GM18511 (cell line): ENCODE results near the gene SLC16A10.
A peak's percentile ranks its signal among the peaks of the same experiment; 100 is the strongest.
"Not testable (repeated sequence)": the region's sequence is repeated elsewhere in the genome, so short reads cannot be mapped to it uniquely, and the experiment has no call there.

Experiments used
- ATAC-seq: cut with Tn5 transposase; IDR thresholded peaks from one replicate; pipeline ENCODE4 v1.9.1; 2021; ENCODE audit warnings: mild to moderate bottlenecking, moderate library complexity; ENCODE audit not compliant: unreplicated experiment

SLC16A10 gene

DNA sequence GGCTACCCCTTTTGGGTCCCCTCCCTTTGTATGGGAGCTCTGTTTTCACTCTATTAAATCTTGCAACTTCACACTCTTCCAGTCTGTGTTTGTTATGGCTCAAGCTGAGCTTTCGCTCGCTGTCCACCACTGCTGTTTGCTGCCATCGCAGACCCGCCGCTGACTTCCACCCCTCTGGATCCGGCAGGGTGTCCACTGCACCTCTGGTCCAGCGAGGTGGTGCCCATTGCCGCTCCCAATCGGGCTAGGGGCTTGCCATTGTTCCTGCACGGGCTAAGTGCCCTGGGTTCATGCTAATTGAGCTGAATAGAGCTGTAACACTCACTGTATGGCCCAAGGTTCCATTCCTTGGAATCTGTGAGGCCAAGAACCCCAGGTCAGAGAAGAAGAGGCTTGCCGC is 43.7 kb downstream of the SLC16A10 start:
- not testable (repeated sequence) for ATAC-seq

DNA sequence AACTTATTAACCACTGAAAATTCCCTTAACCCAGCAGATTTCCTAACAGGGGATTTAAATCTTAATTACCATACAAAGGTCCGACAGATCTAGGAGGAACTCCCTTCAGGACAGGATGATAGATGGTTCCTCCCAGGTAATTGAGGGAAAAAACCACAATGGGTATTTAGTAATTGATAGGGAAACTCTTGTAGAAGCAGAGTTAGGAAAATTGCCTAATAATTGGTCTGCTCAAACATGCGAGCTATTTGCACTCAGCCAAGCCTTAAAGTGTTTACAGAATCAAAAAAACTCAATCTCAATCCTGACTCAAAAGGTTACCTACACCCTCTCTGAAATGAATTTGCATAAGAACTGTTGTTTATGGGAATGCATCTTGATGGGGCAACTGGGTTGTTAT is 45.4 kb downstream of the SLC16A10 start:
- ATAC-seq, result not testable (repeated sequence)

DNA sequence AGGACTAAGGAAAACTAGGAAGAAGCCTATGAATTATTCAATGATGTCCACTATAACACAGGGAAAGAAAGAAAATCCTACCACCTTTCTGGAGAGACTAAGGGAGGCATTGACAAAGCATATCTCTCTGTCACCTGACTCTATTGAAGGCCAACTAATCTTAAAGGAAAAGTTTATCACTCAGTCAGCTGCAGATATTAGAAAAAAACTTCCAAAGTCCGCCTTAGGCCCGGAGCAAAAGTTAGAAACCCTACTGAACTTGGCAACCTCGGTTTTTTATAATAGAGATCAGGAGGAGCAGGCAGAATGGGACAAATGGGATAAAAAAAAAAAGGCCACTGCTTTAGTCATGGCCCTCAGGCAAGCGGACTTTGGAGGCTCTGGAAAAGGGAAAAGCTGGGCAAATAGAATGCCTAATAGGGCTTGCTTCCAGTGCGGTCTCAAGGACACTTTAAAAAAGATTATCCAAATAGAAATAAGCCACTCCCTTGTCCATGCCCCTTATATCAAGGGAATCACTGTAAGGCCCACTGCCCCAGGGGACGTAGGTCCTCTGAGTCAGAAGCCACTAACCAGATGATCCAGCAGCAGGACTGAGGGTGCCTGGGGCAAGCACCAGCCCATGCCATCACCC is 47.0 kb downstream of the SLC16A10 start:
- not testable (repeated sequence) for ATAC-seq

DNA sequence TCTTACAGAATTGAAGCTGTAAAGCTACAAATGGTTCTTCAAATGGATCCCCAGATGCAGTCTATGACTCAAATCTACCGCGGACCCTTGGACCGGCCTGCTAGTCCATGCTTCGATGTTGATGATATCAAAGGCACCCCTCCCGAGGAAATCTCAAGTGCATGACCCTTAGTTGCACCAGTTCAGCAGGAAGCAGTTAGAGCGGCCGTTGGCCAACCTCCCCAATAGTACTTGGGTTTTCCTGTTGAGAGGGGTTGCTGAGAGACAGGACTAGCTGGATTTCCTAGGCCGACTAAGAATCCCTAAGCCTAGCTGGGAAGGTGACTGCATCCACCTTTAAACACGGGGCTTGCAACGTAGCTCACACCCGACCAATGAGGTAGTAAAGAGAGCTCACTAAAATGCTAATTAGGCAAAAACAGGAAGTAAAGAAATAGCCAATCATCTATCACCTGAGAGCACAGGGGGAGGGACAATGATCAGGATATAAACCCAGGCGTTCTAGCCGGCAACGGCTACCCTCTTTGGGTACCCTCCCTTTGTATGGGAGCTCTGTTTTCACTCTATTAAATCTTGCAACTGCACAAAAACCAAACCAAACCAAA is 50.3 kb downstream of the SLC16A10 start:
- not testable (repeated sequence) for ATAC-seq

DNA sequence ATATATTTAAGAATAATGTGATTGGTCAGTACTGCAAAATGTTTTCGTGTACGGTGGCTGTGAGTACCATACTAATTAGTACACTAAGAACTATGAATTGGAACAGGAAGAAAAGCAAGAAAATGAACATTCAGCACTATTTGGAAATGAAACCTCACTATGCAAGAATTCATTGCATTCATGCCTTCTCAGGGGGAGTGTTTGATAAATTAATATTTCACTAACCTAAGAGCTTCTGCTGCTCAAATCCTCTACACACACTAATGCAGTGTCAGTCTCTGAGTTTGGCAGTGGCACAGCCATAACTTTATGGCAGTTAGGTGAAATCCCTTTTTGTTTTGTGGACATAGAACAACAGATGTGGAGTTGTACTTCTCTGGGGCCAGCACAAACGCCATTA is 60.1 kb downstream of the SLC16A10 start:
- no peak for ATAC-seq

DNA sequence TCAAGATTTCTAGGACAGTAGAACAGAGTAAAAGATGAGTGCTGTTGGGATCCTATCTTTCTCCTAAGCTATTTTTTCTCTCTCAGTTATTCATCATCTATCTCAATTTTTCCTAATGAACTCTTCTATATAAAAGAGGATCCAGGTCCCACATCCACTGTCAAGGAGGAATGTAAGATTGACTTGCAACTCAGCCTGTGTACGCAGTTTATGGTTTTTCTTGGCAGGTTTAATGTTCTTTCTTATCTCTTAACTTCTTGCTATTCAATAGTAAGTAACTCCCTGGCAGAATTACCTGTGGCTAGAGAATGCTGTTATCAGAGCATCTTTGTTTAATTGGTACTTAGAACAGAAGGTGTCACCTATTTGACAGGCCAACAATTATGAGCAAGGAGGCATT is 60.8 kb downstream of the SLC16A10 start:
- no peak for ATAC-seq

DNA sequence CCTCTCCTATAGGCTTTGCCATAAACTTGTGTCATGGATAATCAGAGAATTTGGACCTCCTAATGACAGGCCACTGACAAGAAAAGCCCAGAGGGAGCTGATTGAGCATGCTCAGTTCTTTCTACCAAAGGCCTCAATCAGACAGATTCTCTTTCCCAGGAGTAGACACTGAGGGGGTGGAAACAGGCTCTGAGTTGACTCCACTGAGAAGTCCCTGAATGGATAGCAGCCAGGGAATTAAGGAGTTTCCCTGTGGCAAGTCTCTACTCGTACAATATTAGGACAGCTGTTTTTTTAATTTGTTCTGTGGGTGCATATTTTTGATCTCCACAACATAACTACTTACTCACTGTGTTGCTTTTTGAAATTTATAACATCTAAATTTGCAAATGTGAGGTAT is 63.3 kb downstream of the SLC16A10 start:
- ATAC-seq, result no peak

DNA sequence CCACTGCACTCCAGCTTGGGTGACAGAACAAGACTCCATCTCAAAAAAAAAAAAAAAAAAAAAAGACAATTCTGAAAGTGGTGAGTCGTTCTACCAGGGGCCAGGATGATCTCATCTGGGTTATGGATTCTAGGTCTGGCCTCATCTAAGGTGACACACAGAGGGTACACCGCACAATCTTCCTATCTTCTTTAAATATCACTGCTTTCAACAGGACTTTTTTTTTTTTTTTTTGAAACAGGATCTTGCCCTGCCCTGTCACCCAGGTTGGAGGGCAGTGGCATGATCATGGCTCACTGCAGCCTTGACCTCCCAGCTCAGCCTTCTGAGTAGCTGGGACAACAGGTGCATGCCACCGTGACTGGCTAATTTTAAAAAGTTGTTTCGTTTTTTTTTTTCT is 67.7 kb downstream of the SLC16A10 start:
- no peak for ATAC-seq

DNA sequence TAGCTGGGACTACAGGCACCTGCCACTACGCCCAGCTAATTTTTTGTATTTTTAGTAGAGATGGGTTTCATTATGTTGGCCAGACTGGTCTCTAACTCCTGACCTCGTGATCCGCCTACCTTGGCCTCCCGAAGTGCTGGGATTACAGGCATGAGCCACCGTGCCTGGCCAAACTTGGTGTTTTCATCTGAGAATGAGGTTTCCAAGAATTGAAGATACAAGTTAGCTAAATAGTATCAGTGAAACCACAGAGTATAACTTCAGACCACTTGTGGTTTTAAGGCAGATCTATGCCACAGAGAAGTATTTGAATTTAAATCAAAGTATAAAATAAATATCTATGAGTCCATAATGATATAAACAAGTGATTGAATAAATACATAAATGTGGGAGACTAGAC is 70.1 kb downstream of the SLC16A10 start:
- no peak for ATAC-seq

DNA sequence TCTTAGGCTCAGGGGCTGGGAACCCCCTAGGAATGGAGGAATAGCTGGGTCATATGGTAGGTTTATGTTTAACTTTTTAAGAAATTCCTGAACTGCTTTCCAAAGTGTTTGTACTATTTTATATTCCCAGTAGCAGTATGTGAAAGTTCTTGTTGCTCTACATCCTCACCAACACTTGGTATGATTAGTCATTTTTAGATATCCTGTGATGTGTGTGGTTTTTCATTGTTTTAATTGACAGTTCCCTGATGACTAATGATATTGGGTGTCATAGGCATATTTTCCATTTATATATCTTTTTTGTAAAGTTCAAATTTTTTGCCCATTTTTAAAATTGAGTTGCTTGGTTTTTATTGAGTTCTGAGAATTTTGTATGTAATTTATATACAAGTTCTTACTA is 72.3 kb downstream of the SLC16A10 start:
- no peak for ATAC-seq

DNA sequence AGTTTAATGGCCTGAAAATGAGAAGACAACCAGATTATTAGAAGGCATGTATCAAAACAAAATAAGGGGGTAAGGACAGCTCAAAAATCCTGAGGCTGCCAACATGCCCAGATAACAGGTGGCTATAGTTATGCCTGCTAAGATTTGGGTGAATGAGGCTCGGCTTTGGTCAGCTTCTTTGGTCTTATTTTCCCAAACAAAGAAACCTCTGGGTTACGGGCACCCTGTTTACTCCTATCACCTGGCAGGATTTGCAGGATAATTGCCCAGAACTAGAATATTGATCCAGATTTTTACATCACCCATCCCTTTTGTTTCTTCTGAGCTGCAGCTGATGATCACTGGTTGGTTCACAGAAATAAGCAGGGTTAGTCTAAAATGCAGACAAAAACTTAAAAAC is 74.3 kb downstream of the SLC16A10 start:
- ATAC-seq, result no peak

DNA sequence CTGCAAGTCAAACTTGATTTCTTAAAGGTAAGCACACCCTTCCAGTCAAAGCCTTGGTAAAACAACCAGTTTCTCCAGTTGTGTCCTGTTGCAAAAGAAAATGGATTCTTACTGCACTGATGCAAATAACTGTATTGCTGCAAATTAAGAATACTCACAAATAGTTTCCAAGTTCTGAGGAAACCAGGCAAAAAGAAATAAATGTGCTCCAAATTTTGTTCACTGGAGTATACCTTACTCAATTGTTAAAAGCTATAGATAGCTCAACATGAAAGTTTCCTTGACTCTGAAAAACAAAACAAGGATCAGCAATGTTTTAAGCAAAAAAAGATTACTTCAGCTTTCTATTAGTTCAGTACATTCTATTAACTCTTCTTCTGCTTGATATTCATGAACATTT is 75.2 kb downstream of the SLC16A10 start:
- ATAC-seq, result no peak

DNA sequence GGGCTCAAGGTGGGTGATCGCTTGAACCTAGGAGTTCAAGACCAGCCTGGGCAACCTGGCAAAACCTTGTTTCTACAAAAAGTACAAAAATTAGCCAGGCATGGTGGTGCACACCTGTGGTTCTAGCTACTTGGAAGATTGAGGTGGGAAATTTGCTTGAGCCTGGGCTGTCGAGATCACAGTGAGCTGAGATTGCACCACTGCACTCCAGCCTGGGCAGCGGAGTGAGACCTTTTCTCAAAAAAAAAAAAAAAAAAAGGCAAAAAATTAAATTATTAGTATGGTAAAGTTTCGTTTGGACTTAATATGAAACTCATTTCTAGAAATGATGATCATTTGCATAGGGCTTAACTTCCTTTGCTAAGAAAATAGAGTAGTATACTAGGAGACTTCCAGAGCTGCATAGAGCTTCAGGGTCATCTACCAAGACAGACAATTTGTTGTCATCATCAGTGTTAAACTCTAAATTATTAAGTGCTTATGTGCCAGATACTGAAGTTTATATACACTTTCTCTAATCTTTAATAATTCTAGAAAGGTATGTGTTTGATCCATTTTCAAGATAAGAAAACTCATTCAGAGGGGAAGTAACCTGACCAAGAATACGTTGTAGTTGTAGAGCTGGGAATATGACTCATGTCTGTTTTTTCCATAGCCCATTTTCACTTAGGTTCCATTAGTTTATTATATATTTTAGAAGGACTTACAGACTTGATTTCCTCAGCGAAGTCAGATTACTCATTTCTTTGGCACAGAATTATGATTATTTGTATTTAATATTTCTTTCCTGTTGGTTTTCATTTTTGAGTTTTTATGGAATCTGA is 84.5 kb downstream of the SLC16A10 start:
- ATAC-seq, result peak; percentile 84

DNA sequence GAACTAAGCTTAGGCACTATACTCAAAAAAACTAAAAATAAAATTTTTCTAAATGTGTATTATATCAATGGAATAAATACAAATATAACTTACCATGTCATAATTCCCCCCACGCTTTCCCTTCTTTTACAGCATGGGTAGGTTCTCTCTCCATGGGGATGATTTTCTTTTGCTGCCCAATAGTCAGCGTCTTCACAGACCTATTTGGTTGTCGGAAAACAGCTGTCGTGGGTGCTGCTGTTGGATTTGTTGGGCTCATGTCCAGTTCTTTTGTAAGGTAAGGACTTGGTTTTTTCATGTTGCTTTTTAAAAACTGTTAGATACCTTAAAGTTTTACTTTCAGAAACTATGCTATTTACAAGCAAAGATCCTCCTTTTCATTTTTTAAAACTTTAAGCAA is 85.3 kb downstream of the SLC16A10 start:
- ATAC-seq, result no peak

DNA sequence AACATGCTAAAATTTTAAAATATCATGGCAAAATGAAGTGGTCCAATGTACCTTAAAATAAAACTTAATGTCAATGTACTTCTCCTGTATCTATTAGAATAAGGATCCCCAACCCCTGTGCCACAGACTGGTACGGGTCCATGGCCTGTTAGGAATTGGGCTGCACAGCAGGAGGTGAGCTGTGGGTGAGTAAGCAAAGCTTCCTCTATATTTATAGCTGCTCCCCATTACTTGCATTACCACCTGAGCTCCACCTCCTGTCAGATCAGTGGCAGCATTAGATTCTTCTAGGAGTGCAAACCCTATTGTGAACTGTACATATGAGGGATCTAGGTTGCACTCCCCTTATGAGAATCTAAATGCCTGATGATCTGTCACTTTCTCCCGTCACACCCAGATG is 86.0 kb downstream of the SLC16A10 start:
- ATAC-seq, result no peak

DNA sequence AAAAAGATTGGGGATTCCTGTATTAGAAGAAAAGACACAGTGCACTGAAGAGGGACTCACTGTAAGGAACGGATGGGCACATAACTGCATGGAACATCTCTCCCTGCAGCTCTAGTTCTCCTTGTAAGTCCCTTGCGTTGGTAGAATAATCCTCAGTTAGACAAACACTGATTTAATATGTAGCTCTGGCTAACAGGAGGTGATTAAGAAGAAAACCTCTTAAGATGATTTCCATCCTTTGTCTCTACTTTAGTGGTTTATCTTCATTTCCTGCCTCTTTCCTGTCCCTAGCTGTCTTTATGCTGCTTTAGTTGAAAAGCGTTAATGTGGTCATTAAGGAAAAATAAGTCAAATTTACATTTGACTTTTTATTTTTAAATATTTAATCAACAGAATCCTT is 86.6 kb downstream of the SLC16A10 start:
- no peak for ATAC-seq

DNA sequence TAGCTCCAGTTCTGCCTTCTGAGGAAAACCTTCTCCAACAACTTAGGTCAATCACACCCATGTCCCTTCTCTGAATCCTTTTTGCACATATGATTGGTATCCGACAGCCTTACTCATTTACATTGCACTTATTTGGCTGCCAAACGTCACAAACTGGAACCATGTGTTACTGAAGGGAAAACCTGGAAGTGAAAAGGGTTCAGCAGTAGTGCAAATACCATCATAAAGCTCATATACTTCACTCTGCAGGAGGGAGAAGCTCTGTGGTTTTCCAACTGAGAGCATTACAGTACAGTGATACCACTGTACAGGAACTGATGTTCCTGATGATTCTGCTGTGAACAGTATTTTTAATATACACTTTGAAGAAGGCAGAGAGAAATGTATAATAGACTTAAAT is 87.8 kb downstream of the SLC16A10 start:
- no peak for ATAC-seq

DNA sequence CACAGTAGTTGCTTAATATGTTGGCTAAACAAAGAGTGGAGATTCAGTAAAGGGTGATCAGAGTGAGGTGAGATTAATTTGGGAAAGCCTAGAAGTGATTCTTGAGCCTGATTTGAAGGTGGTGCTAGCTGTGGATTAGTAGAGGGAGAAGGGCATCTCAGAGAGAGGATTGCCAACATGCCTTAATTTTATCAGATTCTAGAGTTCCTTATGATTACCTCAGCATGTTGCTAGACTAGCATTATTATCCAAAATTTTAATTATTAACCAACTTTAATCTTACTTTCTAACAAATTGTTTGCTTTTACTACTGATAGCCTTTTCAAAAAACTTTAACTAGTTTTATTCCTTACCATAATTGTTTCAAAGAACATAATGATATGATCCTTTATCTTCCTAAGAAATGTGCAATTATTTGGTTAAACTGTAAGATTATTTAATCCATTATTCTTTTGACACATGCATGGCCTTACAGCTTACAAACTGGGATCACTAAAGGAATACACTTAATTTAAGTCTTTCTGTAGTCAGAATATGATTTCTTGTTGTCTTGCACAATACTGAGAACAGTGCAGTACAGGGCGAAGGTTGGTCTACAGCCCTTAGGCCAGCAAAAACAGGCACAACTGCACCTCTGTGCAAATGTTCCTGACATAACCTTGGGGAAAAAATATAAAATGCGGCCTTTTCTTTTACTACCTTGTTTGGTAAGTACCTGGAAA is 88.9 kb downstream of the SLC16A10 start:
- no peak for ATAC-seq

DNA sequence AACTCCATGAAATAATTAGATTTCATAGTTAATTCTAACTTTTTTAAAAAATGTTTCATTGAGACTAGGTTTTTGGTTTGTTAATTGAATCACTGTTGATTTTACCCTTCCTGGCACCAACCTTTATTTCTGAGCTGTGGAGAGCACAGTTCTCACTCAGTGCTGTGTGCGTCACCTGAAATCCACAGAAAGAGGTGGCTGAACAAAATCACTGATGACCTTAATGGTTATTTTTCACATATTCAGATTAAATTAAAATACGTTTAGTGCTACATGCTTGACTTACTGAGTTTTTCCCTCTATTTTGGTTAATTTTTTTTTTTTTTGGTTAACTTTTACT is 89.4 kb downstream of the SLC16A10 start:
- no peak for ATAC-seq

DNA sequence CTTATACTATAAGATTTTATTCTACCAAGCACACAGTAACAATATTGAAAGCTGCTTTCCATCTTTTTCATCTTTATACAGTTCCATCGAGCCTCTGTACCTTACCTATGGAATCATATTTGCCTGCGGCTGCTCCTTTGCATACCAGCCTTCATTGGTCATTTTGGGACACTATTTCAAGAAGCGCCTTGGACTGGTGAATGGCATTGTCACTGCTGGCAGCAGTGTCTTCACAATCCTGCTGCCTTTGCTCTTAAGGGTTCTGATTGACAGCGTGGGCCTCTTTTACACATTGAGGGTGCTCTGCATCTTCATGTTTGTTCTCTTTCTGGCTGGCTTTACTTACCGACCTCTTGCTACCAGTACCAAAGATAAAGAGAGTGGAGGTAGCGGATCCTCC is 89.8 kb downstream of the SLC16A10 start:
- ATAC-seq, result no peak

DNA sequence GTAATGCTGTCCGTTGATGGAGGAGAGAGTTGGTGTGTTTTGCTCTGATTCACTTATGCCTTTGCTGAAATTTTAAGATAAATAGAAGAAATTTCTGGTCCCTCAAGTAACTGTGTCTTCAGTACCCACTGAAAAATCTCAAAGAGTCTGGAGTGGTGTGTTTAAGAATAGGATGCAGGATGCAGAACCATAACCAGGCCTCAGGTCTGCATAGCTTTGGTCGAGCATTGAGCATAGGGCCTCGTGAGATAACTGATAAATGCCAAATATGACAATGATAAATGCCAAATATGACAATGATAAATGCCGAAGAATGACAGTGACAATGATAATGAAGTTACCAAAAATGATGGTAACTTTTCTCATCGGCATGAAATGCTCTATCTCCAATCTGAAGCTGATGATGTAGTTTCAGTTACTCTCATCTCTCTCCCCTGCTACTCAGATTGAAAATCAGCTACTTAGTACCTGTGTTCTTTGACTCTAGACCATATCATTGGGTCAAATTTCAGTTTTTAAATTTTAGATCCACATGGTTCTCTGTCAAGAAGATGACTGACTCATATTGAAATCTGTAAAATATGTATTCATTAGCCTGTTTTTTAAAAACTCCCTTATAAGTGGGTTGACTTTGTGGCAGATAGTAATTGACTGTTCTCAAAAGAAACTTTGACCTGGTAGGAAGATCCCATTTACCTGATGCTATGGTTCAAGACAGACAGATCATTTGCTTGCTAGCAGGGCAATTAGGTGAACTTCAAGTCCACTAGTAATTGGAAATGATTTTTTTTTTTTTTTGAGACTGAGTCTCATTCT is 96.6 kb downstream of the SLC16A10 start:
- peak; percentile 76 for ATAC-seq
